SU-DHL-6 (cell line): ENCODE data around the gene APBA2.

Experiments
- H2AFZ ChIP-seq: fragments of 200-600 bp; sonication (generic); 2 replicates; pipeline ENCODE4 v1.6.1; 2014; ENCODE audit warnings: low read depth, mild to moderate bottlenecking, moderate library complexity, mixed read lengths, antibody characterized with exemption, low read length; ENCODE audit not compliant: severe bottlenecking
- H3F3A ChIP-seq: fragments of 200-600 bp; shearing (Covaris generic); 2 replicates; pipeline ENCODE4 v1.6.0; 2016; ENCODE audit warnings: antibody characterized with exemption, mild to moderate bottlenecking; ENCODE audit not compliant: insufficient read depth
- H3K27ac ChIP-seq: fragments of 200-600 bp; sonication (generic); 2 replicates; pipeline ENCODE4 v1.5.1; 2016; ENCODE audit warnings: low read depth, mild to moderate bottlenecking, low read length, moderate library complexity, mixed read lengths
- H3K27me3 ChIP-seq: fragments of 200-600 bp; sonication (generic), shearing (Covaris generic); 2 replicates; pipeline ENCODE4 v1.6.0; 2014; ENCODE audit warnings: mild to moderate bottlenecking, low read length
- H3K36me3 ChIP-seq: fragments of 200-600 bp; sonication (generic); 2 replicates; pipeline ENCODE4 v1.6.1; 2014; ENCODE audit warnings: mild to moderate bottlenecking, low read length, mixed read lengths
- H3K4me2 ChIP-seq: fragments of 300-600, 200-600 bp; shearing (Covaris generic), sonication (generic); 2 replicates; pipeline ENCODE4 v1.6.0; 2014; ENCODE audit warnings: low read length, low read depth, mild to moderate bottlenecking; ENCODE audit not compliant: poor library complexity, severe bottlenecking
- H3K4me3 ChIP-seq: fragments of 200-600 bp; sonication (generic); 2 replicates; pipeline ENCODE4 v1.5.1; 2014; ENCODE audit warnings: antibody characterized with exemption, low read length, mild to moderate bottlenecking, mixed read lengths; ENCODE audit not compliant: insufficient read depth, poor library complexity, severe bottlenecking
- H3K79me2 ChIP-seq: fragments of 200-600 bp; sonication (generic); 2 replicates; pipeline ENCODE4 v1.6.1; 2014; ENCODE audit warnings: mild to moderate bottlenecking, low read length, moderate library complexity; ENCODE audit not compliant: insufficient read depth
- H3K9ac ChIP-seq: fragments of 200-600 bp; sonication (generic); 2 replicates; pipeline ENCODE4 v1.7.0; 2014; ENCODE audit warnings: mild to moderate bottlenecking, low read length
- H3K9me2 ChIP-seq: fragments of 200-600 bp; sonication (generic); replicated peaks from 2 replicates; pipeline ENCODE4 v1.6.1; 2014; ENCODE audit warnings: low read length; ENCODE audit not compliant: insufficient read depth
- H3K9me3 ChIP-seq: fragments of 200-600 bp; sonication (generic); 2 replicates; pipeline ENCODE4 v1.6.1; 2014; ENCODE audit warnings: low read length, mixed read lengths; ENCODE audit not compliant: insufficient read depth
- H4K20me1 ChIP-seq: fragments of 200-600 bp; sonication (generic); 2 replicates; pipeline ENCODE4 v1.6.1; 2014; ENCODE audit warnings: low read depth, mild to moderate bottlenecking, antibody characterized with exemption, low read length, moderate library complexity, mixed read lengths
- EZH2phosphoT487 ChIP-seq: fragments of 200-600 bp; sonication (generic), shearing (Covaris generic); conservative IDR thresholded peaks from 2 replicates; pipeline ENCODE4 v1.6.1; 2018; ENCODE audit warnings: mild to moderate bottlenecking, antibody characterized with exemption, low read length, moderate library complexity, mixed read lengths
- TF ChIP-seq, protein P1 (sequence below): fragments of 200-600 bp; sonication (generic); IDR thresholded peaks from one replicate; pipeline ENCODE4 v1.5.1; 2017; ENCODE audit warnings: antibody characterized with exemption, mild to moderate bottlenecking, low read length, moderate library complexity; ENCODE audit not compliant: insufficient read depth, poor library complexity, severe bottlenecking

Gene APBA2

DNA sequence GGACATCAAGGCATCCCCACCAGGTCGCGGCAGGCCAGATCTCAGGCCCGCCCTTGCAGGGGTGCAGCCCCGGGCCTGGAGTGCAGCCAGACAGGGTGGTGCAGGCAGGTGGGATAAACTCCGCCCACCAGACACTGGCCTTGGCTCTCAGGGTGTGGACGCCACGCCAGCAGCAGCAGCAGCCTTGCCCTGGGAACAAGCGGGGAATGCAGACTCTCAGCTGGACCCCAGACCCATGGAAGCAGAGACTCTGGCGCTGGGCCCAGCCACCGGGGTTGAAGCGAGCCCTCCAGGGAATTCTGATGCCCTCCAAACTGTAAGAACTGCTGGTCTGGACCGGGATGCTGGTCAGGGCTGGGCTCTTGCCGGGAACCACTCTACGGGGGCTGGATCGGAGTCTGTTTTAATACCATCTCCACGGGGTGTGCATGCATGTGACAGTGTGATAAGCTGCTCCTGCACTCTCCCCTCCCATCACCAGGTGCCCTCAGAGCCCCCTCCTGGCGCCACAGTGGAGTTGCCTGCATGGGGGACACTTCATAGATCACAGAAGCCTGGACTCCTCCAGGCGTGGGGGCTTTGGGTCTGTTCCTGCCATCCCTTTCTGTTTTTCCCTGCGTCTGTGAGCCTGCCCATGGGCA is 241.2 kb downstream of the APBA2 start:
- no peaks in the 10 kb centered on the region for H3K79me2 ChIP-seq
- no peak for TF ChIP-seq EZH2phosphoT487
- TF ChIP-seq, protein P1, sequence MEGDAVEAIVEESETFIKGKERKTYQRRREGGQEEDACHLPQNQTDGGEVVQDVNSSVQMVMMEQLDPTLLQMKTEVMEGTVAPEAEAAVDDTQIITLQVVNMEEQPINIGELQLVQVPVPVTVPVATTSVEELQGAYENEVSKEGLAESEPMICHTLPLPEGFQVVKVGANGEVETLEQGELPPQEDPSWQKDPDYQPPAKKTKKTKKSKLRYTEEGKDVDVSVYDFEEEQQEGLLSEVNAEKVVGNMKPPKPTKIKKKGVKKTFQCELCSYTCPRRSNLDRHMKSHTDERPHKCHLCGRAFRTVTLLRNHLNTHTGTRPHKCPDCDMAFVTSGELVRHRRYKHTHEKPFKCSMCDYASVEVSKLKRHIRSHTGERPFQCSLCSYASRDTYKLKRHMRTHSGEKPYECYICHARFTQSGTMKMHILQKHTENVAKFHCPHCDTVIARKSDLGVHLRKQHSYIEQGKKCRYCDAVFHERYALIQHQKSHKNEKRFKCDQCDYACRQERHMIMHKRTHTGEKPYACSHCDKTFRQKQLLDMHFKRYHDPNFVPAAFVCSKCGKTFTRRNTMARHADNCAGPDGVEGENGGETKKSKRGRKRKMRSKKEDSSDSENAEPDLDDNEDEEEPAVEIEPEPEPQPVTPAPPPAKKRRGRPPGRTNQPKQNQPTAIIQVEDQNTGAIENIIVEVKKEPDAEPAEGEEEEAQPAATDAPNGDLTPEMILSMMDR = no peak
- H3K9me3 ChIP-seq = no peaks in the 10 kb centered on the region
- H3K36me3 ChIP-seq = no peaks in the 10 kb centered on the region
- H3K27me3 ChIP-seq = no peaks in the 10 kb centered on the region
- no peak overlapping the region for H3K4me3 ChIP-seq
- H4K20me1 ChIP-seq = no peaks in the 10 kb centered on the region
- H3F3A ChIP-seq = no peaks in the 10 kb centered on the region
- H3K27ac ChIP-seq = no peak overlapping the region
- H3K4me2 ChIP-seq = no peak overlapping the region
- H2AFZ ChIP-seq = no peak overlapping the region
- H3K9me2 ChIP-seq = no peaks in the 10 kb centered on the region
- H3K9ac ChIP-seq = no peak overlapping the region

DNA sequence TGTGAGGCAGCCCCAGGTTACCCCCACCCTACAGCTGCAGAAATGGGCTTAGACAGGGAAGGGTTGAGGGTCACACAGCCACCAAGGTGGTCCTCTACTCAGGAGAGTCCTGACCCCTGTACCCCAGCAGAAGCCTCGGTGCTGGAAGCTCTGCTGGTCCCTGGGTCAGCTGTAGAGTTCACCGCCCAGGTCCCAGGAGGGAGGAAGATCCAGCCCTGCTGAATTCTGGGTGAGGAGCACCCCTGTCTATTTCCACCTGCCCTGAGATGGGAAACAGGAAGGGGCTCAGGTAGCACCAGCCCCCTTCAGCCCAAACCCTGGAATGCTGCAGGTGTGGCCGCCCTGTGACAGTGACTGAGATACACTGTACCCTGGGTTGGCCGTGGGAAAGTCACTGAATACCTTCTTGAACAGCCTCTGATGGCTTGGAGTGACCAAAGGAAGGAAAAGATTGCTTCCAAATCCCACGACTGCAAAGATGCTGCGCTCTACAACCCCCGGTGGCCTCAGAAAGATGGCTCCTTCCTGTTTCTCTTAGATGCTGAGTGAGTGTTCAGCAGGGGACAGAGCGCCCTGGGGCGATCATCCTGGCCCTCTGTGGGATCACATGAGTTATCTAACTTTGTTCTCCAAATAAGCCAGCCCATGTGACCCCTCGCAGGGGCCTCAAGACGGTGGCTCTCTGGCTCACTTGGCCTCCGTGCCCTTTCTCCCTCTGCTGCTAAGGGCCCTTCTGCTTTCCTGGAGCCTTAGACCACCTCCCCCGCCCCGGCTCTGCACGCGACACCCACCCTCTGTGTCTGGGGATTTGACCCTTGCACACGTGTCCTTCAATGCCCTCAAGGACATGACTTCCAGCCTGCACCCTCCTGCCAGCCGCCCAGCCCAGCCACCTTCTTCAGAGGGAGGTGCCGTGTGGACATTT is 242.0 kb downstream of the APBA2 start:
- no peaks in the 10 kb centered on the region for H3K27me3 ChIP-seq
- H3F3A ChIP-seq = no peaks in the 10 kb centered on the region
- no peak overlapping the region for H2AFZ ChIP-seq
- no peaks in the 10 kb centered on the region for H3K9me2 ChIP-seq
- TF ChIP-seq, protein P1 = no peak
- TF ChIP-seq EZH2phosphoT487 = no peak
- no peak overlapping the region for H3K4me2 ChIP-seq
- H3K4me3 ChIP-seq = no peak overlapping the region
- no peaks in the 10 kb centered on the region for H4K20me1 ChIP-seq
- H3K79me2 ChIP-seq = no peaks in the 10 kb centered on the region
- no peak overlapping the region for H3K9ac ChIP-seq
- H3K36me3 ChIP-seq = no peaks in the 10 kb centered on the region
- no peak overlapping the region for H3K27ac ChIP-seq
- no peaks in the 10 kb centered on the region for H3K9me3 ChIP-seq

GRCh38 chr15:29128671-29129070 is 242.9 kb downstream of the APBA2 start:
- H3K9me3 ChIP-seq = no peaks in the 10 kb centered on the region
- H3F3A ChIP-seq = no peaks in the 10 kb centered on the region
- no peaks in the 10 kb centered on the region for H3K27me3 ChIP-seq
- H3K9me2 ChIP-seq = no peaks in the 10 kb centered on the region
- no peaks in the 10 kb centered on the region for H3K36me3 ChIP-seq
- H3K27ac ChIP-seq = no peak overlapping the region
- no peak overlapping the region for H3K4me3 ChIP-seq
- no peak for TF ChIP-seq EZH2phosphoT487
- TF ChIP-seq, protein P1 = no peak
- H4K20me1 ChIP-seq = no peaks in the 10 kb centered on the region
- no peak overlapping the region for H3K9ac ChIP-seq
- H2AFZ ChIP-seq = no peak overlapping the region
- H3K4me2 ChIP-seq = no peak overlapping the region
- no peaks in the 10 kb centered on the region for H3K79me2 ChIP-seq
